SKM-1 (cell line): Measurements from ENCODE around the gene TOX3.

Source experiments
- DNase-seq: peaks from one replicate; lab custom pipeline; 2025; ENCODE audit not compliant: unreplicated experiment; lab: John Stamatoyannopoulos, UW

TOX3 gene

GRCh38 chr16:52547004-52547833 is at the start of gene TOX3:
Gene TOX3 (minus strand): TSS chr16:52547143. CDS start chr16:52546723, 420 bp downstream.
- no peak for DNase-seq

DNA sequence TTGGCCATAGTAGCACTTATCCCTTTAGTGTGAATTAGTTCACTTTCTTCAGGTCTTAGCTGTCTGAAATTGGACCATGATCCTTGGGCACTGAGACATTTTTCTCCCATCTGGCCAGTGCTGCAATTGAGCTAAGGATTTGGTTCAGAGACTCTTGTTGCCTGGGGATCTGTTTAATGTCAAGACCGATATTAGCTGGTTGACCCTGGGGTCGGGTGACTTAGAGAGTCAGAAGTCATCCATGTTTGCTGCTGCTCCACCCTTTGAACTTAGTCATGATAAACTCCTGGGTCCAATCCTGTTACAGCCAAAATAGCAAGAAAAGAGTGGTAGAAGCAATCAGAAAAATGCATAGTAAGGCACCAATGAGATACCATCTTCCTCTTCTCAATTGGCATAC is 45.8 kb upstream of the TOX3 start:
- DNase-seq, result no peak

DNA sequence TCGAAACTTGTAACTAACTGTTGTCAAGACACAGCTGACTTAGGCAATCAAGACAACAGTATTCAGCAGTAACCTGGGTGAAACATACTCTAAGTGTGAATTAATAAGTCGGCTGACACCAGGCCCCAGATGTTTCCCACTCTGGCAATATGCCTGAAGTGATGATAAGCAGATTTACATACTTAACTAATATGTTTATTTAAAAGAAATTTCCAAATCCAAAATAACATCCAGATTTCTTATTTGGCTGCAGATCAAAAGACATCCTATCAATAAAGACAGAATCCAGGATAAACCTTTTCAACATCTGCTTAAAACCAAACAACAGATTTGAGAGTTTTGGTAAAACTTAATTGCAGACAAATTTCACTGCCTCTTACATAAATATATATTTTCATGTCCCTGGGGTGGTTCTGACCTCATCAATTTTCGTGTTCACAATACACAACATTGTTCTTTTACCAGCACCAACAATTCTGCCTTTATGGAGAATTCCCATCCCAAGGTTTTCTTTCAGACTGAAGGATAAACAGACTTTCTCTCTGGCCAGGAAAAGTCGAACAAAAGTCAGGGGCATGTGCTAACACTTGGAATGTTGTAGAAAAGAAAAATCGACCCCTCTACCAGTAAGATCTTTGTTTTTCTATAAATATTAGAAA is 45.1 kb upstream of the TOX3 start:
- DNase-seq, result no peak

DNA sequence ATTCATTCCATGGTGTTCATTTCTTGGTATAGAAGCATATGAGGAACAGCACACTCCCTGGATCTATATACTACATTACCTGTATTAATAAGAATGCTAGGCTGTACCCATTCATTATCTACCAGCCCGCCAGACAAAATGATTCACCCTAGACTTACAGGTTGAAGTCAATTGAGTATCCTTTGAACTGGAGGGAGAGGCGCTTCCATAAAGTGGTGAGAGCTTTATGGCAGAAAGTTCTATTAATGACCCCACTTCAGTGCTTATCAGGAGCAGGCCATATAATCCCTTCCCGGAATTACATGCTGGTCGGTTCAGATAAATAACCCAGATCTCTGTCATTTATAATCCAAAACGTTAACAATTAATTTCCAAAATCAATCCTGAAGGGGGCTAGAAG is 44.5 kb upstream of the TOX3 start:
- no peak for DNase-seq

DNA sequence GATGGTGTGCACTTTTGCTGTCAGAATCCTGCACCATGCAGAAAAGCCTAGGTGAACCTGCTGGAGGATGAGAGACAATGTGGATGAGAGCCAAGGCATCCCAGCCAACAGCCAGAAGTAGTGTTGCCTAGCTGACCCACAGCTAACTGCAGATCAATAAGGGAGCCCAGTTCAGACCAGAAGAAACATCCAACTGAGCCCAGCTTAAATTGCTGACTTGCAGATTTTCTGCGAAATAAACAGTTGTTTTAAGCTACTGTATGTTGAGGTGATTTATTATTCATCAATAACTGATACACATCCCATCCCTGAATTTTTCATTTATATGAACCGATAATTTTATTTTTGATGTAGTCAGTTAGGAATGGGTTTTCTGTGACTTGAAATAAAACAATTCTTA is 39.2 kb upstream of the TOX3 start:
- DNase-seq, result no peak

DNA sequence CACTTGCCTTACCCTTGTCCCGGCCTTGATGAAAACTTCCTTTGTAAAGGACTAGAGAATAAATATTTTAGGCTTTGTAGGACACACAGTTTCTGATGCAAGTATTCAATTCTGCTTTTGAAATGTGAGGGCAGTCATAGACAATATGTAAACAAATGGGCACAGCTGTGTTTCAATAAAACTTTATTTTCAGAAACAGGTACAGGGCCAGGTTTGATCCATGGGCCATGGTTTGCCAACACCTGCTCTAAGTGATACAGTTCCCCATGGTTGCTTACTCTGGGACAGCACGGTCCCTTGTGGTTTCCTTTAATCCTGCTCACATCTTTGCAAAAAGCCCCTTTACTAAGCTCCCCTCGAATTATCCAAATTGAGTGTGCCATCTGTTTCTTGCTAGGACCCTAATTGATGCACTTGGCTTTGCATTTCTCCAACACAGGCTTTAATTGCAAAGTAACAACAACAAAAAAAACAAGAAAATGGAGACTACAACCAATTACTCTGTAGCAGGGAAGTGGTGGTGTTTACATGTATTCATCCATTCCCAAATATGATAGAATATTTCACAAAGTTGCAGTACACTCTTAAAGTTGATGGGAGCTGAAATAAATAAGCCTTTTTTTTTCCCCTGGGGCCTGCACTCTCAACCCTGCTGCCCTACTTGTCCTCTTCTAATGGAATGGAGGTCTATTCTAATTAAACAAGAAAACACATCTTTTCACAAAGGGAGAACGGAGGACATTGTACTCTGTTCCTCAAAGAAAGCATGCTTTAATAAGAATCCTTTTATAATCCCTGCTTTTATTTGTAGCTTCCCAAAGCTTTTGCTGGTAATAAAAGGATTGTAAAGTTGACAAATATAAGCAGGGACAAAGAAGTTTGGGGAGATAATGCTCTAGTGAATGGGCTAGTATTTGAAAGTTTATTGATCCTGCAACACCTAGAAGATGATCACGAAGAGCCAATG is 37.7 kb upstream of the TOX3 start:
- no peak for DNase-seq

GRCh38 chr16:52581530-52581929 is 34.6 kb upstream of the TOX3 start:
- DNase-seq, result no peak

DNA sequence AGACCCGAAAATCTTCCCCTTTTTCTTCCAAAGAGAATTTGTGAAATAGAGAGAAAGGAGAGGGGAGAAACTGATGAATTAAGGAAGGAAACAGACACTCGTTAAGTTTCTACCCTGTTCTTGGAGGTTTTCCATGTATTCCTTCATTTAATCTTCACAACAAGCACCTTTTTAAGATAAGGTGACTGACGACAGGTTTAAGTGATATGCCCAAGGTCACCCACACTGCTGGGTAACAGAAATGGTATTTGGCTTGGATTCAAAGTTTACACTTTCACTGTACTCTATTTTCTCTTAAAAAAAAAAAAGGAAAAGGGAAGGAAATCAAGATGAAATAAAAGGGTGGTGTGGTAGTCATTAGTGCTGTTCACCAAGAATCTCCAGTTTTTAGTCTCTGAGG is 33.5 kb upstream of the TOX3 start:
- no peak for DNase-seq

GRCh38 chr16:52578829-52579498 is 32.0 kb upstream of the TOX3 start:
- DNase-seq, result no peak

DNA sequence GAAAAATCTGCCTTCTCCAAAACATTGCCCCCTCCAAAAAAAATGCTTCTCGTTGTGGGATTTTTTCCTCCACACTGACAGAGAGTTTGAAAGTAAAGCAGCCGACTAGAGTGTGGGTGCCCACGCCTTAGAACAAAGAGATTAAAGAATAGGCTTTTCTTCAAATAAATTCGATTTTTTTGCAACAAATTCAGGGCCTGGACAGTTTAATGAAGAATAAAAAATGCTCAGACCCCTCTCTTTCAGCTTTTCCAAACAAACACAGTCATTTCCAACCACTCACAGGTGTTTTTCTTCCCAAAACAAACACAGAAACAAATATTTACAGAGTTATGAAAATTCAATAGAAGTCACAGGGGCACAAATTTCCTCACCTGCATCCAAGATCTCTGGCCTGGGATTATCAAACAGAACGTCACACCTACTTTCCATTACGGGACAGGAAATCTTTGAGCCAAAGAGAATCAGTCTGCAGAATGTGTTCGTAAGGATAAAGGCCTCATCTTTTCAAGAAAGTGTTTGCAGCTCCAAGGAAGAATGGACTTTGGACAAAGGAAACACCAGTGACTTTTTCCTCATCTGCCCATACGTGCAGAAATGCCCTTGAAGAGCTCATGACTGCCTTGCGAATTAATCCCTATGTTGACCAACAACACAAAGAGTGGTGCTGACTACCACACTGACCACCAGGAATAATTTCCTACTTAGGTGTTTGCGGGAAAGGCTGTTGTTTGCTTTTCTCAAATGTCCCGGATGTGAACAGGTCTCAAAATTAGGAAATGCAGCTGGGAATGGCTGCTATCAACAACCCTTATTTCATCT is 31.3 kb upstream of the TOX3 start:
- no peak for DNase-seq

DNA sequence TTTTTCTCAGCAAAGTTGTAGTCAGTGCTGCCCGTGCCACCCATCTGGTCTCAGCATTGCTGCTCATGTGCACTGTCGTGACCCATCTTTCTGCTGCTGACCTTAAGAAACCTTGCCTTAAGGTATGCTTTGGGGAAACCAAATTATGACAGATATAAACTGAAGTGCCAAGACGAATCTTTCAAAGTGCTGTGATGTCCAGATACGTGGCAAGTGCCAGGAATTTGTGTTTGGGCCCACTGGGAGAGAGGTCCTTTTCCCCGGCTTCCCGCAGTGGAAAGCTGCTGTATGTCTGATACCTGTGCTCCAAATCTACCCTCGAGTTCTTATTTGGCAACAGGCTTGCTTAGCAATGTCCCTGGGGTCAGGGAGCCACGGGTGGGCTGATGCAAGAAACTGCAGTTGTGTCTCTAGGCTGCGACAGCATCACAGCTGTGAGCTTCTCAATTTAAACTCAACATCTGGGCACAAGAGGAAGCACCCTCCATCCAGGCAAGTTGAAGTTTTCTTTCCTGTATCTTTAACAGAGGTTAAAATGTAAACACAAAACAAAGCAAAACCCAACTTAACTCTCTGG is 30.3 kb upstream of the TOX3 start:
- no peak for DNase-seq

- no peak for DNase-seq
These were observed 26.7 kb upstream of the TOX3 start for GRCh38 chr16:52573365-52574299.

GRCh38 chr16:52572656-52573055 is 25.7 kb upstream of the TOX3 start:
- no peak for DNase-seq

- DNase-seq, result no peak
These were observed 23.6 kb upstream of the TOX3 start for GRCh38 chr16:52570495-52571091.

DNA sequence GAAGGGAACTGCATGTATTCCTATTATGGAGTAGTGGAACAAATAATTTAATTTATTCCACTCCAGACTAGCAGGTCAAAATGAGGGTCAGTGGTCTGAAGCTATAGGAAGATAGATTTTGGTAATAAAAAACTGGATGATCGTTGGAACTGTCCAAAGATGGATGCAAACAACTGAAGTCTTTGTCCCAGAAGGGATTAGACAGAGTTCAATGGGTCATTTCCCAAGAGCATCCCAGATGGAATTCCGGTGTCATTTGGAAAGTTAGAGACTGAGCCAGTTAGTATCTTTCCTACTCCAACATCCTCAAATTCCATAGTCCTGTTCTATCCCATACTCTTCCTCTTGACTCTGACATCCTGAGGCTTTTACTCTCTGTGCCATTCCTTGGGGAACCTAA is 22.8 kb upstream of the TOX3 start:
- DNase-seq, result no peak

GRCh38 chr16:52568983-52569690 is 22.2 kb upstream of the TOX3 start:
- DNase-seq, result no peak

- no peak for DNase-seq
These were observed 21.6 kb upstream of the TOX3 start for GRCh38 chr16:52568495-52568894.

GRCh38 chr16:52567193-52567592 is 20.2 kb upstream of the TOX3 start:
- no peak for DNase-seq
